MM.1S (cell line): ENCODE results near the gene RXRA.

Source experiments
- EZH2 ChIP-seq: fragments of 300-600 bp; sonication (generic); optimal IDR thresholded peaks from 2 replicates; pipeline ENCODE3; 2017; ENCODE audit warnings: low read depth, mild to moderate bottlenecking, antibody characterized with exemption, low read length, mixed read lengths
- TF ChIP-seq, protein P1 (sequence below): fragments of 300-600 bp; sonication (generic); IDR thresholded peaks from 2 replicates; pipeline ENCODE4 v1.5.1; 2016; ENCODE audit warnings: antibody characterized with exemption, low read length, mixed read lengths

DNA sequence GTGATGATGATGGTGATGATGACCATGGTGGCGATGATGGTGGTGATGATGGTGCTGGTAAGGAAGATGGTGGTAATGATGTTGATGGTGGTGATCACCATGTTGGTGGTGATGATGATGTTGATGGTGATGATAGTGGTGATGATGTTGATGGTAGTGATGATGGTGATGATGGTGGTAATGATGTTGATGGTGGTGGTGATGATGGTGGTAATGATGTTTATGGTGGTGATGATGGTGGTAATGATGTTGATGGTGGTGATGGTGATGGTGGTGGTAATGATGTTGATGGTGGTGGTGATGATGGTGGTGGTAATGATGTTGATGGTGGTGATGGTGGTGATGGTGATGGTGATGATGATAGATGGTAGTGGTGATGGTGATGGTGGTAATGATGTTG is 20.7 kb upstream of the RXRA start:
- TF ChIP-seq, protein P1, sequence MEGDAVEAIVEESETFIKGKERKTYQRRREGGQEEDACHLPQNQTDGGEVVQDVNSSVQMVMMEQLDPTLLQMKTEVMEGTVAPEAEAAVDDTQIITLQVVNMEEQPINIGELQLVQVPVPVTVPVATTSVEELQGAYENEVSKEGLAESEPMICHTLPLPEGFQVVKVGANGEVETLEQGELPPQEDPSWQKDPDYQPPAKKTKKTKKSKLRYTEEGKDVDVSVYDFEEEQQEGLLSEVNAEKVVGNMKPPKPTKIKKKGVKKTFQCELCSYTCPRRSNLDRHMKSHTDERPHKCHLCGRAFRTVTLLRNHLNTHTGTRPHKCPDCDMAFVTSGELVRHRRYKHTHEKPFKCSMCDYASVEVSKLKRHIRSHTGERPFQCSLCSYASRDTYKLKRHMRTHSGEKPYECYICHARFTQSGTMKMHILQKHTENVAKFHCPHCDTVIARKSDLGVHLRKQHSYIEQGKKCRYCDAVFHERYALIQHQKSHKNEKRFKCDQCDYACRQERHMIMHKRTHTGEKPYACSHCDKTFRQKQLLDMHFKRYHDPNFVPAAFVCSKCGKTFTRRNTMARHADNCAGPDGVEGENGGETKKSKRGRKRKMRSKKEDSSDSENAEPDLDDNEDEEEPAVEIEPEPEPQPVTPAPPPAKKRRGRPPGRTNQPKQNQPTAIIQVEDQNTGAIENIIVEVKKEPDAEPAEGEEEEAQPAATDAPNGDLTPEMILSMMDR = no peak
- no peak for TF ChIP-seq EZH2
